H1 (cell line): ENCODE data around the gene OR51B4. TPM values are rescaled to one million over a fixed set of nuclear protein-coding genes. Genes with fewer than 3 reads are reported as not detected.

Experiments
- CTCF ChIA-PET: fragments of 300-600 bp; sonication (Branson Sonifier 250); formaldehyde crosslinking; loops from one replicate; lab custom pipeline; 2021; ENCODE audit not compliant: partially characterized antibody; lab: Charles Lee
- POLR2A ChIA-PET: fragments of 300-600 bp; sonication (Branson Sonifier 250); formaldehyde crosslinking; loops from one replicate; lab custom pipeline; 2021; ENCODE audit warnings: inconsistent platforms; ENCODE audit not compliant: partially characterized antibody; lab: Charles Lee
- DNase-seq, 2 experiments: peaks; one replicate each; pipeline versions ENCODE4 v3.0.0 to v3.0.0-alpha.2; 2010 to 2022; ENCODE audit warnings: low spot score in 2 of 2, low read depth in 1 of 2, mixed read lengths in 1 of 2
- FAIRE-seq: peaks from 2 replicates; lab custom pipeline; 2011; peaks lifted over from hg19 to GRCh38; lab: Jason Lieb, UNC
- H2AFZ ChIP-seq: 2 replicates; pipeline ENCODE4 v1.8.1; 2012; ENCODE audit warnings: low read length, inconsistent platforms
- H2AK5ac ChIP-seq: 2 replicates; pipeline ENCODE4 v1.6.1; 2013; ENCODE audit warnings: low read depth, low read length
- H2BK120ac ChIP-seq: replicated peaks from 2 replicates; pipeline ENCODE3; 2013; ENCODE audit warnings: low read depth, low read length, inconsistent platforms
- H2BK12ac ChIP-seq: 2 replicates; pipeline ENCODE4 v1.6.1; 2013; ENCODE audit warnings: low read depth, low read length
- H2BK15ac ChIP-seq: 2 replicates; pipeline ENCODE4 v1.6.1; 2013; ENCODE audit warnings: low read length
- H2BK20ac ChIP-seq: 2 replicates; pipeline ENCODE4 v1.6.1; 2013; ENCODE audit warnings: low read length
- H2BK5ac ChIP-seq: 2 replicates; pipeline ENCODE4 v1.6.1; 2013; ENCODE audit warnings: low read depth, low read length
- H3K14ac ChIP-seq: 2 replicates; pipeline ENCODE4 v1.6.1; 2013; ENCODE audit warnings: inconsistent platforms; ENCODE audit not compliant: insufficient read length
- H3K18ac ChIP-seq: 2 replicates; pipeline ENCODE4 v1.6.1; 2013; ENCODE audit warnings: low read length; ENCODE audit errors: extremely low read depth
- H3K23ac ChIP-seq: 2 replicates; pipeline ENCODE4 v1.6.1; 2013; ENCODE audit warnings: inconsistent platforms; ENCODE audit not compliant: insufficient read length
- H3K23me2 ChIP-seq: 2 replicates; pipeline ENCODE4 v1.6.1; 2013; ENCODE audit warnings: low read depth, low read length
- H3K27ac ChIP-seq: 2 replicates; pipeline ENCODE4 v1.6.1; 2011; ENCODE audit warnings: low read depth, low read length, inconsistent platforms
- H3K27me3 ChIP-seq, 4 experiments: replicated peaks in 1 of 4; 1 replicate in 1 of 4; 2 replicates in 3 of 4; pipeline versions ENCODE4 v1.6.1 to v1.8.1; 2011 to 2013; ENCODE audit warnings: low read length in 3 of 4, mild to moderate bottlenecking in 3 of 4, inconsistent platforms in 2 of 4, mixed read lengths in 2 of 4, moderate library complexity in 1 of 4; ENCODE audit not compliant: control insufficient read depth in 3 of 4, insufficient read depth in 3 of 4; ENCODE audit errors: extremely low read depth in 1 of 4
- H3K36me3 ChIP-seq, 4 experiments: 2 replicates each; pipeline versions ENCODE4 v1.6.1 to v1.8.1; 2011 to 2013; ENCODE audit warnings: mild to moderate bottlenecking in 4 of 4, low read length in 3 of 4, moderate library complexity in 2 of 4, control low read depth in 1 of 4, inconsistent platforms in 1 of 4; ENCODE audit not compliant: insufficient read depth in 4 of 4, control insufficient read depth in 2 of 4
- H3K4ac ChIP-seq: replicated peaks from 2 replicates; pipeline ENCODE3; 2013; ENCODE audit warnings: low read length, low read depth, mixed read lengths, inconsistent platforms; ENCODE audit not compliant: insufficient read length
- H3K4me1 ChIP-seq, 4 experiments: replicated peaks in 1 of 4; 1 replicate in 1 of 4; 2 replicates in 3 of 4; pipeline versions ENCODE4 v1.6.1 to v1.8.1; 2011 to 2013; ENCODE audit warnings: low read length in 3 of 4, inconsistent platforms in 2 of 4, mixed read lengths in 1 of 4; ENCODE audit not compliant: insufficient read depth in 4 of 4, control insufficient read depth in 3 of 4
- H3K4me2 ChIP-seq, 2 experiments: 2 replicates each; pipeline versions ENCODE4 v1.6.1 to v1.8.1; 2011 to 2013; ENCODE audit warnings: low read depth in 2 of 2, low read length in 2 of 2, control low read depth in 1 of 2, inconsistent platforms in 1 of 2, mild to moderate bottlenecking in 1 of 2; ENCODE audit not compliant: insufficient read depth in 1 of 2
- H3K4me3 ChIP-seq, 4 experiments: fragments of 200-600, 300-600 bp in 1 of 4; sonication (generic), shearing (Covaris generic), sonication (Bioruptor Twin) in 1 of 4; 2 replicates each; pipeline versions ENCODE4 v1.5.1 to v1.8.1; 2011 to 2016; ENCODE audit warnings: low read length in 4 of 4, low read depth in 3 of 4, control low read depth in 2 of 4, inconsistent platforms in 2 of 4, mild to moderate bottlenecking in 2 of 4, mixed read lengths in 1 of 4, moderate library complexity in 1 of 4; ENCODE audit not compliant: insufficient read depth in 2 of 4; ENCODE audit errors: extremely low read depth in 1 of 4
- H3K56ac ChIP-seq: replicated peaks from 2 replicates; pipeline ENCODE3; 2013; ENCODE audit warnings: low read depth, mild to moderate bottlenecking, mixed read lengths, low read length, inconsistent platforms; ENCODE audit not compliant: insufficient read length
- H3K79me1 ChIP-seq: 2 replicates; pipeline ENCODE4 v1.6.1; 2013; ENCODE audit warnings: low read depth, low read length, control low read depth
- H3K79me2 ChIP-seq, 2 experiments: 2 replicates each; pipeline versions ENCODE4 v1.6.1 to v1.8.1; 2012 to 2013; ENCODE audit warnings: low read length in 2 of 2, mild to moderate bottlenecking in 2 of 2, inconsistent platforms in 1 of 2; ENCODE audit not compliant: insufficient read depth in 2 of 2, control insufficient read depth in 1 of 2
- H3K9ac ChIP-seq, 4 experiments: replicated peaks in 1 of 4; 1 replicate in 1 of 4; 2 replicates in 3 of 4; pipeline versions ENCODE4 v1.6.1 to v1.8.1; 2011 to 2013; ENCODE audit warnings: low read depth in 3 of 4, low read length in 3 of 4, control low read depth in 2 of 4, mild to moderate bottlenecking in 2 of 4, moderate library complexity in 2 of 4, inconsistent platforms in 1 of 4; ENCODE audit errors: extremely low read depth in 1 of 4
- H3K9me3 ChIP-seq, 2 experiments: 2 replicates each; pipeline versions ENCODE4 v1.6.1 to v1.8.1; 2012 to 2013; ENCODE audit warnings: mild to moderate bottlenecking in 2 of 2, moderate library complexity in 2 of 2, control low read depth in 1 of 2, inconsistent platforms in 1 of 2, low read depth in 1 of 2, low read length in 1 of 2, mixed read lengths in 1 of 2; ENCODE audit not compliant: insufficient read depth in 2 of 2
- H4K20me1 ChIP-seq, 2 experiments: replicated peaks in 1 of 2; 2 replicates each; pipeline versions ENCODE3 to v1.8.1; 2011 to 2013; ENCODE audit warnings: inconsistent platforms in 2 of 2, low read length in 2 of 2, mild to moderate bottlenecking in 1 of 2; ENCODE audit not compliant: insufficient read depth in 2 of 2, control insufficient read depth in 1 of 2
- H4K5ac ChIP-seq: 2 replicates; pipeline ENCODE4 v1.6.1; 2013; ENCODE audit warnings: low read length, low read depth, mixed read lengths, inconsistent platforms; ENCODE audit not compliant: insufficient read length
- H4K8ac ChIP-seq: 2 replicates; pipeline ENCODE4 v1.8.0; 2013; ENCODE audit warnings: mild to moderate bottlenecking, moderate library complexity, low read length, inconsistent platforms; ENCODE audit not compliant: insufficient read depth; ENCODE audit errors: extremely low read depth
- H4K91ac ChIP-seq: replicated peaks from 2 replicates; pipeline ENCODE3; 2013; ENCODE audit warnings: low read length, mixed read lengths, inconsistent platforms; ENCODE audit not compliant: insufficient read length
- CBX8 ChIP-seq: fragments of 300-800, 300-1000 bp; sonication (generic); IDR thresholded peaks from 2 replicates; pipeline ENCODE4 v1.7.1; 2016; ENCODE audit warnings: low read depth, low read length, borderline replicate concordance
- E2F6 ChIP-seq: IDR thresholded peaks from 2 replicates; pipeline ENCODE4 v1.6.1; 2012; ENCODE audit warnings: inconsistent platforms
- KDM1A ChIP-seq: fragments of 200-600, 300-600 bp; sonication (generic); IDR thresholded peaks from 2 replicates; pipeline ENCODE4 v1.7.1; 2016; ENCODE audit warnings: mild to moderate bottlenecking, low read length, borderline replicate concordance
- NRF1 ChIP-seq: IDR thresholded peaks from 2 replicates; pipeline ENCODE4 v1.6.1; 2011; ENCODE audit warnings: mild to moderate bottlenecking, low read depth, low read length, improper control_type of control experiment
- POLR2AphosphoS5 ChIP-seq: IDR thresholded peaks from 2 replicates; pipeline ENCODE4 v1.6.1; 2011; ENCODE audit warnings: low read depth, low read length
- SRF ChIP-seq: IDR thresholded peaks from 2 replicates; pipeline ENCODE4 v1.6.1; 2011; ENCODE audit warnings: mild to moderate bottlenecking, low read depth, low read length, moderate library complexity
- YY1 ChIP-seq: IDR thresholded peaks from 2 replicates; pipeline ENCODE4 v1.6.1; 2011; ENCODE audit warnings: low read depth, mild to moderate bottlenecking, low read length
- polyA plus RNA-seq, 7 experiments: library from polyadenylated mRNA; depleted of rRNA in 3 of 7; stranded (reverse) in 5 of 7; unstranded in 2 of 7; fragments of >200 nt in 5 of 7; fragments of 200-250 nt in 2 of 7; gene quantifications; 1 replicate in 5 of 7; 2 replicates in 1 of 7; 4 replicates in 1 of 7; pipeline versions ENCODE4 v1.2.1 to v1.2.3, GENCODE V29; 2011 to 2013; ENCODE audit warnings: missing spikeins in 2 of 7, mixed read lengths in 2 of 7
- total RNA-seq: library from RNA; stranded (reverse); fragmentation: NEBNext Ultra II Directional; extraction: Animal tissue kit (Norgen Biotek cat#: 25700); gene quantifications from 2 replicates; pipeline ENCODE4 v1.2.1, GENCODE V29; 2021

The OR51B4 gene
- total and polyA plus RNA-seq, 2 of the 8 experiments (the other 6 are each of a cell fraction or from before 2014, with no cell fraction given), result not detected

GRCh38 chr11:5266609-5267008 is 35.1 kb downstream of the OR51B4 start:
- Histone ChIP-seq H3K4ac (no peak overlapping the region), H2BK120ac (no peak overlapping the region), H4K91ac (no peak overlapping the region), H3K23ac (no peak overlapping the region), H2AFZ (no peak overlapping the region), H2BK5ac (no peak overlapping the region), H3K36me3 (no peaks in the 10 kb centered on the region), H2BK20ac (no peak overlapping the region), H3K18ac (no peak overlapping the region), H3K9me3 (no peaks in the 10 kb centered on the region), H3K14ac (no peak overlapping the region), H3K27ac (no peak overlapping the region), H3K4me2 (no peak overlapping the region), H3K79me1 (no peaks in the 10 kb centered on the region), H3K23me2 (no peaks in the 10 kb centered on the region), H3K27me3 (no peaks in the 10 kb centered on the region), H2BK12ac (no peak overlapping the region), H4K5ac (no peak overlapping the region), H3K79me2 (no peaks in the 10 kb centered on the region), H2AK5ac (no peak overlapping the region), H3K56ac (no peak overlapping the region), H3K4me1 (no peaks in the 10 kb centered on the region), H3K9ac (no peak overlapping the region), H2BK15ac (no peak overlapping the region), H4K8ac (no peak overlapping the region), H3K4me3 (no peak overlapping the region), H4K20me1 (no peaks in the 10 kb centered on the region)
- CTCF ChIA-PET, result no interaction called here
- FAIRE-seq (no peak), DNase-seq (no peak)
- POLR2A ChIA-PET, result no interaction called here
- no peak for TF ChIP-seq E2F6
- no peak for TF ChIP-seq YY1
- no peak for TF ChIP-seq SRF
- no peak for TF ChIP-seq NRF1
- TF ChIP-seq CBX8, result no peak
- TF ChIP-seq POLR2AphosphoS5, result no peak
- TF ChIP-seq KDM1A, result no peak
